Omental fat pad (tissue), 4 donors: ENCODE measurements around the gene HAGHL. TPM values are rescaled to one million over a fixed set of nuclear protein-coding genes. Genes with fewer than 3 reads are reported as not detected.
A peak's percentile ranks its signal among the peaks of the same experiment; 100 is the strongest.

Source experiments
- ATAC-seq: fragments of 150-250 bp; one replicate; pipeline ENCODE4 v1.9.1; 2016; ENCODE audit warnings: mild to moderate bottlenecking, moderate library complexity; ENCODE audit not compliant: low FRiP score
- DNase-seq: peaks from one replicate; pipeline ENCODE4 v3.0.0-alpha.2; 2019; ENCODE audit warnings: low spot score
- total RNA-seq, 4 donors: library from RNA; depleted of rRNA; stranded (reverse); fragments of >200 nt; gene quantifications; one replicate each; pipeline ENCODE4 v1.1.0, GENCODE V29; 2016
- TF ChIP-seq, protein P1 (sequence below), 3 donors: fragments of 450-650 bp; IDR thresholded peaks; one replicate each; pipeline ENCODE4 v1.5.1; 2016 to 2017; ENCODE audit warnings: antibody characterized with exemption in 3 of 3, mild to moderate bottlenecking in 3 of 3, moderate library complexity in 2 of 3

Gene HAGHL
- total RNA-seq, 4 donors from 2014 or later: 0.79 to 7.3 (median 4.6) TPM

DNA sequence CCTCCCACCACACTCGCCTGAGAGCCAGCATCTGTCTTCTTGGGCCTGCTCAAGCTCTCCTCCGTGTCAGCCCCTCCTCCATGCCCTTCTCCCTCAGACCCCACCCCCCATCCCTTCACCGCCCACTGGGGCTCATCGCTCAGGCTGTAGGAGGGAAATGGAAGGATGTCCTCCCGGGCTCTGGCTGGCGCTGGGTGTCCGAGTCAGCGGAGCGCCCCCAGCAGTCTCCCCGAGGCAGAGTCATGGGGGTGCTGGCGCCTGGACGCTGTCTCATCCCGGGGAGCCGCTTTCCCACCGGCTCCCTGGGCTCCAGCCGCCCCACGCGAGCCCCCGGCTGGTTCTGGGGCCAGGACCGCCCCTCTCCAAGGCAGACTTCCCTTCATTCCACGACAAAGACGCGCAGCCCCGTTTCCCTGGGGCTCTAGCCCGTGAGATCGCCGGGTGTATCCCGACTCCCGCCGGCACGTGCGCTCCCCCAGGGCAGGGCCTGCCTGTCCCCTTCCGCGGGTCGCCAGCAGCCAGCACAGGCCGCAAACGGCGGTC, 6.4 kb upstream of the HAGHL start:
- TF ChIP-seq, protein P1, sequence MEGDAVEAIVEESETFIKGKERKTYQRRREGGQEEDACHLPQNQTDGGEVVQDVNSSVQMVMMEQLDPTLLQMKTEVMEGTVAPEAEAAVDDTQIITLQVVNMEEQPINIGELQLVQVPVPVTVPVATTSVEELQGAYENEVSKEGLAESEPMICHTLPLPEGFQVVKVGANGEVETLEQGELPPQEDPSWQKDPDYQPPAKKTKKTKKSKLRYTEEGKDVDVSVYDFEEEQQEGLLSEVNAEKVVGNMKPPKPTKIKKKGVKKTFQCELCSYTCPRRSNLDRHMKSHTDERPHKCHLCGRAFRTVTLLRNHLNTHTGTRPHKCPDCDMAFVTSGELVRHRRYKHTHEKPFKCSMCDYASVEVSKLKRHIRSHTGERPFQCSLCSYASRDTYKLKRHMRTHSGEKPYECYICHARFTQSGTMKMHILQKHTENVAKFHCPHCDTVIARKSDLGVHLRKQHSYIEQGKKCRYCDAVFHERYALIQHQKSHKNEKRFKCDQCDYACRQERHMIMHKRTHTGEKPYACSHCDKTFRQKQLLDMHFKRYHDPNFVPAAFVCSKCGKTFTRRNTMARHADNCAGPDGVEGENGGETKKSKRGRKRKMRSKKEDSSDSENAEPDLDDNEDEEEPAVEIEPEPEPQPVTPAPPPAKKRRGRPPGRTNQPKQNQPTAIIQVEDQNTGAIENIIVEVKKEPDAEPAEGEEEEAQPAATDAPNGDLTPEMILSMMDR (IDR thresholded peaks at IDR 0.05): no peak
- ATAC-seq (peak; percentile 15), DNase-seq (no peak)

DNA sequence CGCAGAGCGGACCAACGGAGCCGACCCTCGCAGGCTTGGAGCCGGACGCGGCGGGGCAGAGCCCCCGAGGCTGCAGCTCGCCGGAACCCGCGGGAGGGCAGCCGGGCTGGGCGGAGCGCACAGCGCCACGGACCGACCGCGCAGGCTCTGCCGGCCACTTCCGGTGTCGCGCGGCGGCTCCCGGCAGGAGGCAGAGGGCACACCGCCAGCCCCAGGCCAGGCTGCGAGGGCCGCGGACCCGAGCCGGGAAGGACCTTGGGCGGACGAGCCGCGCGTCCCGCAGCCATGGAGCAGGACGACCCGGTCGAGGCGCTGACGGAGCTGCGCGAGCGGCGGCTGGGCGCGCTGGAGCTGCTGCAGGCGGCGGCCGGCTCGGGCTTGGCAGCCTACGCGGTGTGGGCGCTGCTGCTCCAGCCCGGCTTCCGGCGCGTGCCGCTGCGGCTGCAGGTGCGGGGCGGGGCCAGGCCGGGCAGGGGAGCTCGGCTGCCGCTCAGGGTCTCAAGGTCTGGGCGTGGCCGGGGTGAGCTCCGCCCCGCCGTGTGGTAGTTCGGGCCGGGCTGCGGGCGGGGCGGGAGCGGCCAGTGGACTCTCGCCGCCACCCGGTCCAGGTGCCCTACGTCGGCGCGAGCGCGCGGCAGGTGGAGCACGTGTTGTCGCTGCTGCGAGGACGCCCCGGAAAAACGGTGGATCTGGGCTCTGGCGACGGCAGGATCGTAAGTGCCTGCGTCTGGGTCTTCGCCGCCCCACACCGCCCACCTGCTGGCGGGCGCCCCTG, 5.7 kb upstream of the HAGHL start, which contains the start of gene ANTKMT:
ANTKMT (plus strand) TSS at position 157 of the 775 bp plus-strand sequence; CDS start at position 286, 129 bp downstream.
- TF ChIP-seq, protein P1 (IDR thresholded peaks at IDR 0.05): no peak
- peak; percentile 80 for ATAC-seq
- DNase-seq: peak; percentile 40

DNA sequence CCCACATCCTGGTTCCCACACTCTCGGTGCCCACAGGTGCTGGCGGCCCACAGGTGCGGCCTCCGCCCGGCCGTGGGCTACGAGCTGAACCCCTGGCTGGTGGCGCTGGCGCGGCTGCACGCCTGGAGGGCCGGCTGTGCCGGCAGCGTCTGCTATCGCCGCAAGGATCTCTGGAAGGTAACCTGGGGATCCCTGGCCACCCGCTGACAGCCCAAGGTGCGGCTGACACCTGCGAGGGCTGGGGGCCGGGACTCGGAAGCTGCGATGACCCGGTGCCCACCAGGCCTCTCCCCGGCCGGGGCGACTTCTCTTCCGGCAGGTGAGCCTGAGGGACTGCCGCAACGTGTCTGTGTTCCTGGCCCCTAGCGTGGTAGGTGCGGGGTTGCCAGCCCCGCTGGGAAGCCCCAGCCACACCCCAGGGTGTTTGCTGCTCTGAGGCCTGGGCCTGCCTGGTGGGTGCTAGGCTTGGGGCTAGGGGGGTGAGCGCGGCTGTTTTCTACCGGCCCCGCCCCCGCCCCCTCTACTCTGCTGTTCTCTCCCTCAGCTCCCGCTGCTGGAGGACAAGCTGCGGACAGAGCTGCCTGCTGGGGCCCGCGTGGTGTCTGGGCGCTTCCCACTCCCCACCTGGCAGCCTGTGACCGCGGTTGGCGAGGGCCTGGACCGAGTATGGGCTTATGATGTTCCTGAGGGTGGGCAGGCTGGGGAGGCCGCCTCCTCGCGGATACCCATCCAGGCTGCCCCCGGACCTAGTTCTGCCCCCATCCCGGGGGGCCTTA, 5.0 kb upstream of the HAGHL start:
- TF ChIP-seq, protein P1 (IDR thresholded peaks at IDR 0.05): no peak
- ATAC-seq (no peak), DNase-seq (no peak)

DNA sequence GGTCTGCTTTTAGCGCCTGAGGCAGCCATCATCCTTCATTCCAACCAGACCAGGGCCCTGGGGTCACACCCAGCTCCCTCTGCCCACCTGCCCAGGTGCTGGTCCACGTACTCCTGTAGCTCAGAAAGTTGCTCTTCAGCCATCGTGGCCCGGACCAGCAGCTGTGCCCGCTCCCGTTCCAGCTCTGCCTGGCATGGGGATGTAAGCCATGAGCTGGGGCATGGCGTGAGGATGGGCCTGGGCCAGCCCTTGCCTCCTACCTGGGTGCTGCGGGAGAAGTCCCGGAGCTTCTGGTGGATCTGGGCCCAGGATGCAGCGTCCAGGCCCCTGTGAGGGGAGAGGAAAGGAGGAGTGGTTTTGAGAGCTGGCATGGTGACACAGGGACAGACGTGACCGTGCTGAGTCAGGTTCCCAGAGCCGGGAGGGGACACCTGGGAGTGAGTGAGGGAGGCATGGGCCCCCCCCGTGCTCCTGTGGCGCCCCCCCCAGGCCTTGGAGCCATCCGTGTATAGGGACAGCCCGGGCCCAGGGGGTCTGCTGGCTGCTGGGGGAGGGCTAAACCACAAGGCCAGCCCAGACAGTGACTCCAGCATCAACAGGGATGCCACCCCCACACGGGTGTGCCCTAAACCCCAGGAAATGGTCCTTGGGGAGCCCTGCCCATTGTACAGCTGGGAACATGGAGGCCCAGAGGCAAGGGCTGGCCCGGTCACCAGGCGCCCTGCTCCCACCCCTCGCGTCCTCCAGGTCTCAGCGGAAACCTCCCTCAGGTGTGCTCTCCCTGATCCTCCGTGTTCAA, 3.9 kb upstream of the HAGHL start:
- TF ChIP-seq, protein P1 (IDR thresholded peaks at IDR 0.05): no peak
- no peak for DNase-seq
- no peak for ATAC-seq

DNA sequence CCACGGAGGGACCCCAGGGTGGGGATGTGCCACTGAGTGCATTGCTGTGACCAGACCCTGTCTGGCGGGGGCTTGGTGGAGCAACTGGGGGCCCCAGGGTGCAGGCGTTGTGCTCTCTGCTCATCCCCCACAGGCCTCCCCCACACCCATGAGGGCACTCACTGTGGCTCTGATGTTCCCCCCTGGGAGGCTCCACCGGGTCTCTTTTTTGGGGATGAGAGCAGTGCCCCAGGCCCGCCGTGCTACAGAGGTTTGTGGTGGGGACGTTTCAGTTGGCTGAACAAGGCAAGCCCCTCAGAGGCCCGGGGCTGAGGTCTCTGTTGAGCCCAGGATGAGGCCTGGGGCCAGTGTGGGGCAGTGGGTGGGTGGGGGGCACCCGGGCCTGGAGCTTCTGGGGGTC, 3.2 kb upstream of the HAGHL start:
- TF ChIP-seq, protein P1 (IDR thresholded peaks at IDR 0.05): no peak
- ATAC-seq (no peak), DNase-seq (no peak)

DNA sequence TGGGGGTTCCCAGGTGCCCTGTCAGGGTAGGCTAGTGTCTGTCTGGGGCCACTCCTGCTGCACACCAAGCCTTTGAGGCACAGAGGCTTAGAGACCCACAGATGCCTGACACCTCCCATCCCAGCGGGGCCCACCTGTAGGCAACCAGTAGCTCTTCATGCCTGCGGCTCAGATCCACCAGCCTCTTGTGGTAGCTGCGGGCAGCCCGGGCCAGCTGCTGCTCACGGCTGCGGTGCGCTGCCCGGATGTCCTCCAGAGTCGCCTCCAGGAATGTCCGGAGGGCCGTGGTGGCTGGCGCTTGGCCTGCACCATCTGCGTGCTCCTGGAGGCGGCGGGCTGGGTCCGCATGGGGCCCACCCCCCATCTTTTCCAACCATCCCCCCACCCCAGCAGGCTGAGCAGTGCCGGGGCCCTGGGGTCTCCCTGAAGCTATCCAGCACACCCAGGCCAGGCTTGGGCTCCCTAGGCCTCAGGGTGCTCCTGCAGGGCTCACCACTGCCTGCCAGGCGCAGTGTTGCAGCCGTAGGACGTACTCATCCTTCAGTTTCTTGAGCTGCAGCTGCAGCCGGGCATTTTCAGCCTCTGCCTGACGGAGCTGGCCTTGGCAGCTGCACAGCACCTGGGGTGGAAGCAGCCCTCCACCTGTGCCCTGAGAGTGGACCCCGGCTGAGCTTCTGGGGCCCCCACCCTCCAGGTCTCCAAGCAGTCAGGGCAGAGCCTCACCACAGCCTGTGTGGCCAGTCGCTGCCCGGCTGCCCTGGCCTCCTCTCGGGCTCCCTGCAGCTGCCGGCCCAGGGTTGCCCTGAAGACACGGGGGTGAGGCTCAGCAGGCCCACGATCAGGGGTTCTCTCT, 2.5 kb upstream of the HAGHL start:
- TF ChIP-seq, protein P1 (IDR thresholded peaks at IDR 0.05): no peak
- no peak for ATAC-seq
- DNase-seq: no peak
